HEK293 (cell line): ENCODE data around the gene QRICH1.
A peak's percentile ranks its signal among the peaks of the same experiment; 100 is the strongest.

Source experiments
- FEZF1 ChIP-seq: fragments of 450-650 bp; formaldehyde crosslinking; IDR thresholded peaks from 2 replicates; pipeline ENCODE4 v1.5.1; 2016; ENCODE audit warnings: missing biosample characterization, missing genetic modification characterization
- GLIS1 ChIP-seq: fragments of 450-650 bp; formaldehyde crosslinking; IDR thresholded peaks from 2 replicates; pipeline ENCODE4 v1.5.1; 2016; ENCODE audit warnings: missing biosample characterization, missing genetic modification characterization
- HIC1 ChIP-seq: fragments of 450-650 bp; formaldehyde crosslinking; IDR thresholded peaks from 2 replicates; pipeline ENCODE4 v1.5.1; 2016; ENCODE audit warnings: missing biosample characterization, missing genetic modification characterization
- HOXD13 ChIP-seq: sonication (generic); formaldehyde crosslinking; IDR thresholded peaks from 2 replicates; pipeline ENCODE4 v1.8.0; 2022; ENCODE audit warnings: missing genetic modification reagents, borderline replicate concordance
- INSM2 ChIP-seq: fragments of 450-650 bp; formaldehyde crosslinking; IDR thresholded peaks from 2 replicates; pipeline ENCODE4 v1.5.1; 2016; ENCODE audit warnings: missing biosample characterization, missing genetic modification characterization
- KLF16 ChIP-seq: fragments of 450-650 bp; formaldehyde crosslinking; IDR thresholded peaks from 2 replicates; pipeline ENCODE4 v1.5.1; 2017; ENCODE audit warnings: missing biosample characterization, missing genetic modification characterization
- OVOL3 ChIP-seq: fragments of 450-650 bp; formaldehyde crosslinking; IDR thresholded peaks from 2 replicates; pipeline ENCODE4 v1.5.1; 2016; ENCODE audit warnings: missing biosample characterization, missing genetic modification characterization
- PBX3 ChIP-seq: sonication (generic); formaldehyde crosslinking; IDR thresholded peaks from 2 replicates; pipeline ENCODE4 v1.8.1; 2022; ENCODE audit warnings: mild to moderate bottlenecking, moderate library complexity, missing genetic modification reagents
- TRIM28 ChIP-seq: IDR thresholded peaks from 2 replicates; pipeline ENCODE4 v1.6.1; 2011; ENCODE audit warnings: low read length, control low read depth, borderline replicate concordance
- ZNF121 ChIP-seq: fragments of 450-650 bp; formaldehyde crosslinking; IDR thresholded peaks from 2 replicates; pipeline ENCODE4 v1.5.1; 2016; ENCODE audit warnings: missing biosample characterization, missing genetic modification characterization
- ZNF132 ChIP-seq: fragments of 450-650 bp; formaldehyde crosslinking; IDR thresholded peaks from 2 replicates; pipeline ENCODE4 v1.5.1; 2017; ENCODE audit warnings: missing biosample characterization, missing genetic modification characterization, borderline replicate concordance
- ZNF292 ChIP-seq: fragments of 450-650 bp; formaldehyde crosslinking; IDR thresholded peaks from 2 replicates; pipeline ENCODE4 v1.5.1; 2016; ENCODE audit warnings: low read depth, missing biosample characterization, missing genetic modification characterization, borderline replicate concordance
- ZNF394 ChIP-seq: fragments of 450-650 bp; formaldehyde crosslinking; IDR thresholded peaks from 2 replicates; pipeline ENCODE4 v1.5.1; 2016; ENCODE audit warnings: missing biosample characterization, missing genetic modification characterization, mild to moderate bottlenecking, moderate library complexity, borderline replicate concordance
- ZNF404 ChIP-seq: fragments of 450-650 bp; formaldehyde crosslinking; IDR thresholded peaks from 2 replicates; pipeline ENCODE4 v1.5.1; 2017; ENCODE audit warnings: missing biosample characterization, missing genetic modification characterization
- ZNF426 ChIP-seq: fragments of 450-650 bp; formaldehyde crosslinking; IDR thresholded peaks from 2 replicates; pipeline ENCODE4 v1.5.1; 2017; ENCODE audit warnings: missing biosample characterization, missing genetic modification characterization, mild to moderate bottlenecking, inconsistent platforms, moderate library complexity
- ZNF600 ChIP-seq: fragments of 450-650 bp; formaldehyde crosslinking; IDR thresholded peaks from 2 replicates; pipeline ENCODE4 v1.5.1; 2016; ENCODE audit warnings: missing biosample characterization, missing genetic modification characterization
- ZNF621 ChIP-seq: fragments of 450-650 bp; formaldehyde crosslinking; IDR thresholded peaks from 2 replicates; pipeline ENCODE4 v1.5.1; 2017; ENCODE audit warnings: missing biosample characterization, missing genetic modification characterization
- ZNF677 ChIP-seq: fragments of 450-650 bp; IDR thresholded peaks from 2 replicates; pipeline ENCODE4 v1.5.0; 2018; ENCODE audit warnings: missing biosample characterization, mild to moderate bottlenecking, missing genetic modification characterization, moderate library complexity
- ZNF701 ChIP-seq: fragments of 450-650 bp; formaldehyde crosslinking; IDR thresholded peaks from 2 replicates; pipeline ENCODE4 v1.5.1; 2016; ENCODE audit warnings: missing biosample characterization, missing genetic modification characterization
- ZNF777 ChIP-seq: fragments of 450-650 bp; formaldehyde crosslinking; IDR thresholded peaks from 2 replicates; pipeline ENCODE4 v1.5.1; 2017; ENCODE audit warnings: missing biosample characterization, missing genetic modification characterization, borderline replicate concordance
- ZNF785 ChIP-seq: fragments of 450-650 bp; formaldehyde crosslinking; IDR thresholded peaks from 2 replicates; pipeline ENCODE4 v1.5.1; 2016; ENCODE audit warnings: missing biosample characterization, missing genetic modification characterization
- ZNF792 ChIP-seq: fragments of 450-650 bp; formaldehyde crosslinking; IDR thresholded peaks from 2 replicates; pipeline ENCODE4 v1.5.1; 2016; ENCODE audit warnings: missing biosample characterization, missing genetic modification characterization
- ZSCAN23 ChIP-seq: fragments of 450-650 bp; formaldehyde crosslinking; IDR thresholded peaks from 2 replicates; pipeline ENCODE4 v1.5.1; 2016; ENCODE audit warnings: missing biosample characterization, missing genetic modification characterization
- TF ChIP-seq, protein P1 (sequence below): fragments of 450-650 bp; formaldehyde crosslinking; IDR thresholded peaks from 2 replicates; pipeline ENCODE4 v1.5.1; 2016; ENCODE audit warnings: missing biosample characterization, missing genetic modification characterization, low read depth
- TF ChIP-seq, protein P2 (sequence below): fragments of 450-650 bp; formaldehyde crosslinking; IDR thresholded peaks from 2 replicates; pipeline ENCODE4 v1.5.1; 2016; ENCODE audit warnings: missing biosample characterization, missing genetic modification characterization
- TF ChIP-seq, protein P3 (sequence below): fragments of 450-650 bp; formaldehyde crosslinking; IDR thresholded peaks from 2 replicates; pipeline ENCODE4 v1.5.1; 2016; ENCODE audit warnings: missing biosample characterization, missing genetic modification characterization, low read depth

Gene QRICH1

GRCh38 chr3:49007068-49007770 lies 86.7 kb downstream of the QRICH1 start, which contains the start of gene WDR6 (continued):
- TF ChIP-seq, protein P1, sequence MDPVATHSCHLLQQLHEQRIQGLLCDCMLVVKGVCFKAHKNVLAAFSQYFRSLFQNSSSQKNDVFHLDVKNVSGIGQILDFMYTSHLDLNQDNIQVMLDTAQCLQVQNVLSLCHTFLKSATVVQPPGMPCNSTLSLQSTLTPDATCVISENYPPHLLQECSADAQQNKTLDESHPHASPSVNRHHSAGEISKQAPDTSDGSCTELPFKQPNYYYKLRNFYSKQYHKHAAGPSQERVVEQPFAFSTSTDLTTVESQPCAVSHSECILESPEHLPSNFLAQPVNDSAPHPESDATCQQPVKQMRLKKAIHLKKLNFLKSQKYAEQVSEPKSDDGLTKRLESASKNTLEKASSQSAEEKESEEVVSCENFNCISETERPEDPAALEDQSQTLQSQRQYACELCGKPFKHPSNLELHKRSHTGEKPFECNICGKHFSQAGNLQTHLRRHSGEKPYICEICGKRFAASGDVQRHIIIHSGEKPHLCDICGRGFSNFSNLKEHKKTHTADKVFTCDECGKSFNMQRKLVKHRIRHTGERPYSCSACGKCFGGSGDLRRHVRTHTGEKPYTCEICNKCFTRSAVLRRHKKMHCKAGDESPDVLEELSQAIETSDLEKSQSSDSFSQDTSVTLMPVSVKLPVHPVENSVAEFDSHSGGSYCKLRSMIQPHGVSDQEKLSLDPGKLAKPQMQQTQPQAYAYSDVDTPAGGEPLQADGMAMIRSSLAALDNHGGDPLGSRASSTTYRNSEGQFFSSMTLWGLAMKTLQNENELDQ, result no peak
- no peak for TF ChIP-seq FEZF1 (tag by site-specific recombination)
- no peak for TF ChIP-seq ZNF121
- TF ChIP-seq GLIS1 (tag by site-specific recombination), result no peak
- no peak for TF ChIP-seq PBX3 (CRISPR knock-in tag)
- TF ChIP-seq ZNF404 (tag by site-specific recombination), result no peak
- TF ChIP-seq ZNF426, result no peak
- peak; percentile 31; the same call in 1 of the 2 replicates for TF ChIP-seq ZNF394 (tag by site-specific recombination)
- TF ChIP-seq KLF16 (tag by site-specific recombination), result peak; percentile 85; the same call in 1 of the 2 replicates
- no peak for TF ChIP-seq ZNF677
- peak; percentile 88 for TF ChIP-seq HIC1 (tag by site-specific recombination)
- no peak for TF ChIP-seq ZNF132
- TF ChIP-seq, protein P2, sequence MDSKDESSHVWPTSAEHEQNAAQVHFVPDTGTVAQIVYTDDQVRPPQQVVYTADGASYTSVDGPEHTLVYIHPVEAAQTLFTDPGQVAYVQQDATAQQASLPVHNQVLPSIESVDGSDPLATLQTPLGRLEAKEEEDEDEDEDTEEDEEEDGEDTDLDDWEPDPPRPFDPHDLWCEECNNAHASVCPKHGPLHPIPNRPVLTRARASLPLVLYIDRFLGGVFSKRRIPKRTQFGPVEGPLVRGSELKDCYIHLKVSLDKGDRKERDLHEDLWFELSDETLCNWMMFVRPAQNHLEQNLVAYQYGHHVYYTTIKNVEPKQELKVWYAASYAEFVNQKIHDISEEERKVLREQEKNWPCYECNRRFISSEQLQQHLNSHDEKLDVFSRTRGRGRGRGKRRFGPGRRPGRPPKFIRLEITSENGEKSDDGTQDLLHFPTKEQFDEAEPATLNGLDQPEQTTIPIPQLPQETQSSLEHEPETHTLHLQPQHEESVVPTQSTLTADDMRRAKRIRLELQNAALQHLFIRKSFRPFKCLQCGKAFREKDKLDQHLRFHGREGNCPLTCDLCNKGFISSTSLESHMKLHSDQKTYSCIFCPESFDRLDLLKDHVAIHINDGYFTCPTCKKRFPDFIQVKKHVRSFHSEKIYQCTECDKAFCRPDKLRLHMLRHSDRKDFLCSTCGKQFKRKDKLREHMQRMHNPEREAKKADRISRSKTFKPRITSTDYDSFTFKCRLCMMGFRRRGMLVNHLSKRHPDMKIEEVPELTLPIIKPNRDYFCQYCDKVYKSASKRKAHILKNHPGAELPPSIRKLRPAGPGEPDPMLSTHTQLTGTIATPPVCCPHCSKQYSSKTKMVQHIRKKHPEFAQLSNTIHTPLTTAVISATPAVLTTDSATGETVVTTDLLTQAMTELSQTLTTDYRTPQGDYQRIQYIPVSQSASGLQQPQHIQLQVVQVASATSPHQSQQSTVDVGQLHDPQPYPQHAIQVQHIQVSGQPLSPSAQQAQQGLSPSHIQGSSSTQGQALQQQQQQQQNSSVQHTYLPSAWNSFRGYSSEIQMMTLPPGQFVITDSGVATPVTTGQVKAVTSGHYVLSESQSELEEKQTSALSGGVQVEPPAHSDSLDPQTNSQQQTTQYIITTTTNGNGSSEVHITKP (tag by site-specific recombination), result no peak; the same call in 1 of the 2 replicates
- TF ChIP-seq ZNF621 (tag by site-specific recombination), result no peak
- no peak; the same call in 1 of the 2 replicates for TF ChIP-seq ZSCAN23 (tag by site-specific recombination)
- no peak for TF ChIP-seq ZNF701 (tag by site-specific recombination)
- TF ChIP-seq OVOL3 (tag by site-specific recombination), result 0 out of 2 replicates have a peak, but pooled peaks have one; percentile 40
- no peak for TF ChIP-seq ZNF292 (tag by site-specific recombination)
- no peak; the same call in 1 of the 2 replicates for TF ChIP-seq ZNF600 (tag by site-specific recombination)
- TF ChIP-seq HOXD13 (CRISPR knock-in tag), result no peak
- TF ChIP-seq ZNF792 (tag by site-specific recombination), result no peak
- TF ChIP-seq INSM2 (tag by site-specific recombination), result peak; percentile 19; the same call in 1 of the 2 replicates
- TF ChIP-seq ZNF777 (tag by site-specific recombination), result peak; percentile 68; the same call in 1 of the 2 replicates
- TF ChIP-seq, protein P3, sequence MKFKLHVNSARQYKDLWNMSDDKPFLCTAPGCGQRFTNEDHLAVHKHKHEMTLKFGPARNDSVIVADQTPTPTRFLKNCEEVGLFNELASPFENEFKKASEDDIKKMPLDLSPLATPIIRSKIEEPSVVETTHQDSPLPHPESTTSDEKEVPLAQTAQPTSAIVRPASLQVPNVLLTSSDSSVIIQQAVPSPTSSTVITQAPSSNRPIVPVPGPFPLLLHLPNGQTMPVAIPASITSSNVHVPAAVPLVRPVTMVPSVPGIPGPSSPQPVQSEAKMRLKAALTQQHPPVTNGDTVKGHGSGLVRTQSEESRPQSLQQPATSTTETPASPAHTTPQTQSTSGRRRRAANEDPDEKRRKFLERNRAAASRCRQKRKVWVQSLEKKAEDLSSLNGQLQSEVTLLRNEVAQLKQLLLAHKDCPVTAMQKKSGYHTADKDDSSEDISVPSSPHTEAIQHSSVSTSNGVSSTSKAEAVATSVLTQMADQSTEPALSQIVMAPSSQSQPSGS, result no peak
- TF ChIP-seq ZNF785 (tag by site-specific recombination), result 0 out of 2 replicates have a peak, but pooled peaks have one; percentile 15
- no peak for TF ChIP-seq TRIM28
